Activated gamma-delta T cell treated with Interleukin-2 at 50 U/mL for 16 hours (primary cell): ENCODE measurements around the gene ADAMTS2.
A peak's percentile ranks its signal among the peaks of the same experiment; 100 is the strongest.

ENCODE experiments used
- DNase-seq: peaks from one replicate; pipeline ENCODE4 v3.0.0-alpha.2; 2020

ADAMTS2 gene

GRCh38 chr5:179134511-179134910, 210.8 kb downstream of the ADAMTS2 start:
- DNase-seq = no peak

- DNase-seq = no peak
These were observed 212.5 kb downstream of the ADAMTS2 start for GRCh38 chr5:179132586-179133355.

GRCh38 chr5:179131886-179132585, 213.2 kb downstream of the ADAMTS2 start:
- no peak for DNase-seq

GRCh38 chr5:179131321-179131835, 213.9 kb downstream of the ADAMTS2 start:
- no peak for DNase-seq

- no peak for DNase-seq
These were observed 215.1 kb downstream of the ADAMTS2 start for GRCh38 chr5:179130101-179130681.

GRCh38 chr5:179129607-179130071, 215.6 kb downstream of the ADAMTS2 start:
- no peak for DNase-seq

- no peak for DNase-seq
These were observed 216.3 kb downstream of the ADAMTS2 start for GRCh38 chr5:179128976-179129375.

- DNase-seq = no peak
These were observed 217.3 kb downstream of the ADAMTS2 start for GRCh38 chr5:179128041-179128365.

GRCh38 chr5:179127136-179128040, 217.9 kb downstream of the ADAMTS2 start:
- DNase-seq = peak; percentile 1

GRCh38 chr5:179126506-179126991, 218.7 kb downstream of the ADAMTS2 start:
- peak; percentile 0 for DNase-seq

- peak; percentile 0 for DNase-seq
These were observed 219.3 kb downstream of the ADAMTS2 start for GRCh38 chr5:179125789-179126505.

GRCh38 chr5:179124853-179125788, 220.1 kb downstream of the ADAMTS2 start:
- peak; percentile 2 for DNase-seq

GRCh38 chr5:179124273-179124852, 220.9 kb downstream of the ADAMTS2 start:
- DNase-seq = peak; percentile 1

GRCh38 chr5:179123491-179124272, 221.6 kb downstream of the ADAMTS2 start:
- DNase-seq = peak; percentile 1

- no peak for DNase-seq
These were observed 222.2 kb downstream of the ADAMTS2 start for GRCh38 chr5:179123109-179123426.

- DNase-seq = no peak
These were observed 222.7 kb downstream of the ADAMTS2 start for GRCh38 chr5:179122411-179123108.

GRCh38 chr5:179121667-179122111, 223.6 kb downstream of the ADAMTS2 start:
- no peak for DNase-seq

- no peak for DNase-seq
These were observed 224.2 kb downstream of the ADAMTS2 start for GRCh38 chr5:179120951-179121666.
